ENCODE measurements around the gene PLEKHH3.
"Not testable (repeated sequence)": the region's sequence is repeated elsewhere in the genome, so short reads cannot be mapped to it uniquely, and the experiment has no call there.

Gene PLEKHH3

DNA sequence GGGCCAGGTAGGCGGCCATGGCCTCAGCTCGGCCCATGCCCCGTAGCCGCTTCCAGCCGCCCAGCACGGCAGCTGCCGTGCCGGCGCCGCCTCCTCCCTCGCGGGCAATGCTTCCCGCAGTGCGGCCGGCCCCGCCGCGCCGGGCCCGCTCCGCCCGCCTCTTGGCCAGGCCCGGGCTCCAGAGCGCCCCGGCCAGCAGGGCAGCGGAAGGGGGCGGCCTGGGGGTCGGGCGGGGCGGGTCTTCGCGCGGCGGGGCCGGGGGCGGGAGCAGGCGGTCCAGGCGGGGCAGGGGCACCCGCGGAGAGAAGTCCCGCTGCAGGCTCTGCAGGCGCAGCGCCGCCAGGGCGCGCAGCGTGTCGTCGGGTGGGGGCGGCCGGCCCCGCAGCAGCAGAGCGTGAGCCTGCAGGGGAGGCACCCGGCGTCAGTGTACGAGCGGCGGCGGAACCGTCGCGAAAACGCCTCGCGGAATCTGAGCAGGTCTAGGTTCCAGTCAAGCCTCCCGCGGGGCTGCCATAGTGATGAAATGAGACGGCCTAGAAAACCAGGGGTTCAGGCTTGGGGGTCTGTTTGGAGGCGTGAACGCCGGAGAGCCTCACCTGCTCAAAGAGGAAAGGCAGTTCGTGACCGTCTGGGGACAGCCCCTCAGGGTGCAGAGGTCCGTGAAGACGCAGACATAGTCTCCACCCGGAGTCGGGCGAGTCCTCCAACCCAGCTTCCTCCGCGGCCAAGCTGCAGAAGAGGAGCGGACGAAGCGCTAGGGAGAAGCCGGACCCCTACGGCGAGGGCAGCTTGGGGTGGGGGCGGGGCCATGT lies 6.6 kb downstream of the PLEKHH3 start:
- no peak for DNase-seq

DNA sequence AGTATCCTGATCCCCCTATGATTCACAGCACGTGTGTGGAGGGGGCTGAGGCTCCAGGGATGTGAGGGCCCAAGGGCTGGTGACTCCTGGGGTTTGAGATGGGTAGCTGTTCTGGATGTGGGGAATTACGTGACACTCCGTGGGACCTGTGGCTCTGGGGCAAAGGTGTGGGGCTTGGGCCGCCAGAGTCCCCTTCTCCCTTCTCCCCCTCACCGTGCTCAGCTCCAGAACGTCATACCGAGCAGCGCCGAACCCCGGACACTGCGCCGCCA lies 7.2 kb downstream of the PLEKHH3 start:
- no peak for DNase-seq

GRCh38 chr17:42667088-42667951 lies 9.5 kb downstream of the PLEKHH3 start:
- no peak for DNase-seq

DNA sequence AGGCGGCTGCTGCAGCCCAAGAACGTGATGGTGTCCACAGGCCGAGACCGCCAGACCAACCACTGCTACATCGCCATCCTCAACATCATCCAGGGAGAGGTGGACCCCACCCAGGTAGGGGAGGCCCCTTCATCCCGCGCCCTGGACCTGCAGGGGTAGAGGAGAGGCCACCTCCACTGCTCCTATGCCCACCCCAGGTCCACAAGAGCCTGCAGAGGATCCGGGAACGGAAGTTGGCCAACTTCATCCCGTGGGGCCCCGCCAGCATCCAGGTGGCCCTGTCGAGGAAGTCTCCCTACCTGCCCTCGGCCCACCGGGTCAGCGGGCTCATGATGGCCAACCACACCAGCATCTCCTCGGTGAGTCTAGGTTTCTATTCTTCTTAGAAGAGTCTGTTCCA lies 10.7 kb downstream of the PLEKHH3 start:
- DNase-seq = not testable (repeated sequence)

- no peak for DNase-seq
These were observed 11.2 kb downstream of the PLEKHH3 start for GRCh38 chr17:42665581-42666001.

DNA sequence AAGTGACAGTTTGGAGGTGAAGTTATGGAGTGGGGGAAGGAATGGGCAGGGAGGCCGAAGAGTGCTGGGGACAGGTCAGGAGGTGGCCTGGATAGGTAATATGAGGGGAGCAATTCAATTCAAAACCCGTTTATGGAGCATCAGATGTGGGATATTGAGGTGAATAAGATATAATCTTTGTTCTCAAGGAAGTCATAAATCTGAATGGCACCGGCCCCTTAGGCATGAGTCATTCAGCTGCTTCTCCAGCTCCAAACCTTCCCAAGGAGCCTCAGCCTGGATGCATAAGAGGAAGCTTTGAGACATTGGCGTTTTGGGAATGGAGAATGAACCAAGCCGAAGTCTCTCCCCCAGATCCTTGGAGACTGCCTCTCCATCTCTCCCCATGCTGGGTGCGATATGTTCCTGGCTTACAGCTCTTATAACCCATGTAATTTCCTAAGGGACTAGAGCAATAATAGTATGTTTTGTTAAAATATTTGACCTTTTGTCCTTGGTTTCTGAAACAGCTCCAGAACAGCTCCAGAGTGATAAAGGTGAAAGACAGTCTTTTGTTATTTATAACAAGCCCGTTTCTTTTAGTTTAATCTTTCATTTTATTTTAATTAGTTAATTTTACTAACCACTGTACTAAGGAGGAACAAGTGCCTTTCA lies 16.0 kb downstream of the PLEKHH3 start:
- DNase-seq = no peak

DNA sequence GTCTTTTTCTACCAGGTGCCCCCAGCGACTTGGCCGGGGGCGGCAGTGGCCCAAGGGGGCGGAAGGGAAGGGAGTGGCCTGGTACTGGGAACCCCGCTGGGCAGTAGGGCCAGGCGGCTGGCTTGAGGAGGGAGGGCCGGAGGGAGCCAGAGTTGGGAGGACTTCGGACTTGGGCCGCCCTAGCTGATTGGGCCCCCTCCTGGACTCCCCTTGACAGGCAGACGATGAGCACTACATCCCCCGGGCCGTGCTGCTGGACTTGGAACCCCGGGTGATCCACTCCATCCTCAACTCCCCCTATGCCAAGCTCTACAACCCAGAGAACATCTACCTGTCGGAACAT lies 16.9 kb downstream of the PLEKHH3 start:
- DNase-seq = not testable (repeated sequence)

DNA sequence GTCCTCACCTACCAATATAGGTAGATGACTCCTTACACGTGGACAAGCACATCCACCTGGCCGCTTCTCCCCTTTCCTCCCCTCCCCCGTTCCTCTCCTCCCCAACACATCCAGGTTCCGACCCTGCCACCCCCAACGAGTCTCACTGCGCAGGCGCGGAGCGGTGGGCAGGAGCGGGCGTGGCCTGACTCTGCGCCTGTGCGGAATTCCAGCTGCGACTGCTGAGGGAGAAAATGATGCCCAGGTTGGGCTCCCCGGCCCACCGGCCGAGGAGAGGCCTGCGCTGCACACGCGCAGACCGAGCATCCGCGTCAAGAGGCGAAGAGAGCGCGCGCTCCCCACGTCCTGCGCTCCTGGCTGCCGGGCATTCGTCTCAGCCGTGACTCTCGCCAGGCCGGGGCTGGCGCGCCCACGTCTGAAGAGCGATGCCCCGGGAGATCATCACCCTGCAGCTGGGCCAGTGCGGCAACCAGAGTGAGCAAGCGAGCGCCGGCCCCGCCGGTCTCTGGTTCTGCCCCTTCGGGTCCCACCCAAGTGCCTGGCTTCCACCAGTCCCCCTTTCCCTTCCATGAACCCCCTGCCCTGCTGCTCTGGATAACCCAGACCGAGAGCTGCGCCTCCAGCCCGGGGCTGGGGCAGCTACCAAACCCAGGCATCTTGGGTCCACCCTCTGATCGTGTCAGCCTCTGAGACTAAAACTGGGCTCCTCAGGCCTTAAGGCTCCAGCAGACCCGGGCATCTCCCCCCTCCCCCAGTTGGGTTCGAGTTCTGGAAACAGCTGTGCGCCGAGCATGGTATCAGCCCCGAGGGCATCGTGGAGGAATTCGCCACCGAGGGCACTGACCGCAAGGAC lies 17.5 kb downstream of the PLEKHH3 start, which contains the start of gene TUBG2:
TSS of gene TUBG2 (plus strand) at position 206 of the 853 bp plus-strand sequence. CDS start at position 426, 220 bp downstream.
- DNase-seq = peak; percentile 82 to 94

- no peak for DNase-seq
These were observed 18.8 kb downstream of the PLEKHH3 start for GRCh38 chr17:42657824-42658588.

DNA sequence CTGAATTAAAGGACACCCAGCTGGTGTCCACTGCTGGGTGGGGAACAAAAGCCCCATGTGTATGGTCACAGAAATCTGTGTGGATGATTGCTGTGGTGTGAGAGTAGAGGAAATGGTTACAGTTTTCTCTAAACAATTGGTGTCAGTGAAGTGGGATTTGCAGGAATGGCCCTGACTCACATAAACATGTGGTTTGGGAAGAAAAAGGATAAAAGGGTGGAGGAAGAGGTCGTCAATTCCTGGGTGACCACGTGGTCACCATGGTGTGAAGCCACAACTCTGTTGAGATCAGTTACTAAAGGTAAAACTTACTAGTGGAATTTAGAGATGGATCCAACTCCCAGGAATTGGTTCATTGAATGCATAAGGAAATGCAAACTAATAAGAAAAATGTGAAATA lies 21.3 kb downstream of the PLEKHH3 start:
- DNase-seq = no peak

GRCh38 chr17:42653179-42654124 lies 23.3 kb downstream of the PLEKHH3 start:
- no peak for DNase-seq

- no peak for DNase-seq
These were observed 25.4 kb downstream of the PLEKHH3 start for GRCh38 chr17:42651392-42651791.

DNA sequence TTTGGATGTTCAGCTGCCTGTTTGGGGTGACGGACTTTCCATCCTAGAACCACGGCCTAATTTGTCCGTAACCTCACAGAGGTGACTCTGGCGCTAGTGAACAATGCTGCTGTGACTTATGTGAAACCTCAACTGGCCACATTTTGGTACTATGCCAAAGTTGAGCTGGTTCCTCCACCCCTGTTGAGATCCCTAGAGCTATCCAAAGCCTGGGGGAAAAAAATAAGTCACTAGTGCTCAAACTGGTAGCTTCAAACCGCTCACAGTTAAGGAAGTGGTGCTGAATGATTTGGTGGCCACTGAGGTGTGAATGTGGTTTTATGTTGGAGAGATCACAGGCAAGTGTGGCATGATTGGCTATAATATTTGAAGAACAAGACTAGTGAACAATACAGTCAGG lies 29.0 kb downstream of the PLEKHH3 start:
- no peak for DNase-seq

- no peak for DNase-seq
These were observed 34.5 kb downstream of the PLEKHH3 start for GRCh38 chr17:42642336-42642735.

- no peak for DNase-seq
These were observed 36.7 kb downstream of the PLEKHH3 start for GRCh38 chr17:42640121-42640520.

DNA sequence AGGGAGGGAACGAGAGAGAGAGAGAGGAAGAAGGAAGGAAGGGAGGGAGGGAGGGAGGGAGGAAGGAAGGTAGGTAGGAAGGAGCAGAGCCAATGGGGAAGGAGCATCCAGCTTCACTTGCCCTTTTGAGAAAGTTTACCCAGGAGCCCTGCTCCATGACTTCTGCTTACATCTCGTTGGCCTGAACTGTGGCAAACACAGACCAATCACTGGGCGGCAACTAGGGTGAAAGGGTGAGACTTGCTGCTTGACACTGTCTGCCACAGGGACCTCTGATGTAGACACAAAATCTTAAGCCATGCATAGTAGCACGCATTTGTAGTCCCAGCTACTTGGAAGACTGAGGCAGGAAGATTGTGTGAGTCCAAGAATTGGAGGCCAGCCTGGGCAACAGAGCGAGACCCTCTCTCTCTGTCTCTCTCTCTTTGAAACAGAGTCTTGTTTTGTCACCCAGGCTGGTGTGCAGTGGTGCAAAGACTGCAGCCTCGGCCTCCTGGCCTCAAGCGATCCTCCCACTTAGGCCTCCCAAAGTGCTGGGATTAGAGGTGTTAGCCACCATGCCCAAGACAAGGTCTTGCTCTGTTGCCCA lies 37.2 kb downstream of the PLEKHH3 start:
- DNase-seq = no peak

GRCh38 chr17:42632949-42633444 lies 43.8 kb downstream of the PLEKHH3 start:
- no peak for DNase-seq

GRCh38 chr17:42629411-42630009 lies 47.3 kb downstream of the PLEKHH3 start:
- no peak for DNase-seq

- not testable (repeated sequence) for DNase-seq
These were observed 49.6 kb downstream of the PLEKHH3 start for GRCh38 chr17:42627032-42627764.

All from NCI-H187 (cell line).